Vagina (tissue), 2 donors: ENCODE measurements around the gene COX10. TPM values are rescaled to one million over a fixed set of nuclear protein-coding genes. Genes with fewer than 3 reads are reported as not detected.
"Not testable (repeated sequence)": the region's sequence is repeated elsewhere in the genome, so short reads cannot be mapped to it uniquely, and the experiment has no call there.

ENCODE experiments used
- DNase-seq, 2 donors: peaks; one replicate each; pipeline ENCODE4 v3.0.0-alpha.2; 2017; ENCODE audit errors: extremely low spot score in 2 of 2
- H3K27ac ChIP-seq: fragments of 200-600 bp; sonication (generic); one replicate; pipeline ENCODE4 v1.5.1; 2019
- H3K27me3 ChIP-seq: fragments of 200-600 bp; sonication (generic); one replicate; pipeline ENCODE4 v1.5.1; 2019
- H3K36me3 ChIP-seq, 2 donors: fragments of 200-600 bp; sonication (generic); one replicate each; pipeline ENCODE4 v1.5.1; 2017 to 2019
- H3K4me1 ChIP-seq: fragments of 200-600 bp; sonication (generic); one replicate; pipeline ENCODE4 v1.5.1; 2019
- H3K4me3 ChIP-seq, 2 donors: fragments of 200-600 bp; sonication (generic); 1 replicate in 1 of 2; 2 replicates in 1 of 2; pipeline ENCODE4 v1.5.1; 2016 to 2019
- H3K9me3 ChIP-seq: fragments of 200-600 bp; sonication (generic); one replicate; pipeline ENCODE4 v1.5.1; 2019
- CTCF ChIP-seq, 3 experiments: fragments of 450-650 bp in 2 of 3; fragments of 200-600 bp in 1 of 3; sonication (generic) in 1 of 3; IDR thresholded peaks; one replicate each; pipeline ENCODE4 v1.5.1; 2017 to 2019; ENCODE audit warnings: antibody characterized with exemption in 3 of 3, mild to moderate bottlenecking in 2 of 3, moderate library complexity in 2 of 3
- POLR2A ChIP-seq, 2 donors: fragments of 450-650 bp; IDR thresholded peaks; one replicate each; pipeline ENCODE4 v1.6.1; 2017; ENCODE audit warnings: antibody characterized with exemption in 2 of 2, mild to moderate bottlenecking in 2 of 2, moderate library complexity in 2 of 2
- POLR2AphosphoS5 ChIP-seq, 2 donors: sonication (generic); formaldehyde crosslinking; IDR thresholded peaks; one replicate each; pipeline ENCODE4 v1.9.0; 2017; ENCODE audit warnings: antibody characterized with exemption in 2 of 2, mild to moderate bottlenecking in 2 of 2, low read depth in 1 of 2; ENCODE audit not compliant: insufficient read depth in 1 of 2
- intact Hi-C: fragments of 100-400 bp; cut with DNase I; formaldehyde crosslinking; loops from one replicate; pipeline ENCODE4 v1.15.1; 2023
- total RNA-seq: library from RNA; depleted of rRNA; stranded (reverse); fragments of >200 nt; gene quantifications from one replicate; pipeline ENCODE4 v1.2.3, GENCODE V29; 2016

The COX10 gene
- 27.5 TPM for total RNA-seq

DNA sequence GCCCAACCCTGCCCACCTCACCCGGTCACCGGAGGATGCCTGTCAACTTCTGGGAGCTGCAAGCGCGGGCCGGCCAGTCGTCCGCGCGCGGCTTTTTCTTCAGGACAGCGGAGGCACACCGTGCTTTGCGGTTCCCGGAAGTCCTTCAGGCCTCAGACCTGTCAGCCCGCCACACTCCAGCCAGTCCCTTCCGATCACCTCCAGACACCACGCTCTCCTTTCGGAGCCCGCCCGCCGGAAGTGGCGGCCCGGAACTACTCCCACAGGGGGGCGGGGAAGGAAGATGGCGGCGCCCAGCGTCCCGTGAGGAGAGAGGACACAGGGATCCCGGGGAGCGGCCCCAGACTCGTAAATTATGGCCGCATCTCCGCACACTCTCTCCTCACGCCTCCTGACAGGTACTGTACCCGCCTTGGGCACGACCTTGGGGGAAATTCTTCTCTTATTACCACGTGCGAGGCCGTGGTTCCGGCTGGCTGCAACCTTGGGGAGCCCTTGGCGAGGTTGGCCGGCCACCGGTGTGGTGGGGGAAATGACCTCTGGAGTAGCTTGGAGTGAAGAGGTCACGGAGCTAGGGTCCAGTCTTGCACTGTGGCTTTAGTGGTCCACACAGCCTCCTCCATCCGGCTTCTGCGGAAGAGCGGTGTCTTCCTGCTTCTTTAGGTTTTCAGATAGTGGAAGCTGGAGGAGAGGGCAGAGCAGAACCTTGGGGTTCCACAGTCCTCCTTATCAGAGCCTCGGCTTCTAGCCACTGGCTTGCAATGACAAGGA is at the start of gene COX10:
Gene COX10 (plus strand): TSS at position 254 of the 771 bp plus-strand sequence. CDS start 102 bp downstream, at position 356.
- intact Hi-C loops: no loop called here
- Histone ChIP-seq H3K36me3 (peaks cover 0 to 5% of the 10 kb centered on the region in 2 donors), H3K4me1 (peaks cover 34% of the 10 kb centered on the region), H3K9me3 (no peaks in the 10 kb centered on the region), H3K27me3 (no peaks in the 10 kb centered on the region), H3K4me3 (peak within 1 kb of the TSS; percentile 80 to 99), H3K27ac (peak within 1 kb of the TSS; percentile 76)
- TF ChIP-seq CTCF (IDR thresholded peaks at IDR 0.05) (no peak), POLR2AphosphoS5 (IDR thresholded peaks at IDR 0.05; ENCODE audit: insufficient read depth in 1 of 2, low read depth in 1 of 2) (peak; percentile 91 to 92), POLR2A (IDR thresholded peaks at IDR 0.05) (peak in 1 of 2 donors; percentile 51)
- DNase-seq: peak in 1 of 2 donors; percentile 90

- H3K4me3 ChIP-seq, H3K4me1 ChIP-seq, intact Hi-C loops, DNase-seq, H3K27me3 ChIP-seq, H3K36me3 ChIP-seq, H3K9me3 ChIP-seq, H3K27ac ChIP-seq: not testable (repeated sequence)
Measured at GRCh38 chr17:14021651-14022294, 47.5 kb upstream of the COX10 start.

DNA sequence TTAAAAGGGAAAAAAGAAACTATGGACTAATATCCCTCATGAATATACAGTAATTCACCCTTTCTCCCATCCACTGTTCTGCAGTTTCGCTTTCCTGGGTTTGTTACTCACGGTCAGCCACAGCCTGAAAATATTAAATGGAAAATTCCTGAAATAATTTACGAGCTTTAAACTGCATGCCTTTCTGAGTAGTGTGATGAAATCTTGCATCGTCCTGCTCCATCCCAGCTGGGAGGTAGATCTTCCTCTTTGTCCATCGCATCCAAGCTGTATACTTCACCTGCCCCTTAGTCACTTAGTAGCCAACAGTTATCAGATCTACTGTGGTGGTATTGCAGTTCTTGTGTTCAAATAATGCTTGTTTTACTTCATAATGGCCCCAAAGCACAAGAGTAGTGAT is 39.5 kb upstream of the COX10 start:
- intact Hi-C loops, DNase-seq, H3K27me3 ChIP-seq, H3K9me3 ChIP-seq, H3K4me3 ChIP-seq, H3K4me1 ChIP-seq, H3K27ac ChIP-seq: not testable (repeated sequence)
- peaks cover 0 to 11% of the 10 kb centered on the region in 2 donors for H3K36me3 ChIP-seq

DNA sequence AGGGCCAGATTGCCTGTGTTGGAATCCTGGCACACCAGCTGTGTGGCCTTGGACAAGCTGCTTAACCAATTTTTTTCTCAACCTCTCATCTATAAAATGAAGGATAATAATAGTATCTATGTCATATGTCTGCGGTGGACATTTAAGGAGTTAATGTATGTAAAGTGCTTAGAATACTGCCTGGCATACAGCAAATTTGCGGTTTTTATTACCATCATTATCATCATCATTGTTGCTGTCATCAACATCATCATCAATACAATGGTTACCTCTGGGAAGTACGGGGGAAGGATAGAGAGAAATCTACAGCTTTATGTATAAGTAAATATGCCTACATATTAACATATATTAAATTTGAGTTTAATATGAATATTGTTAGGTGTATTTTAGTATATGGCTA is 37.1 kb upstream of the COX10 start:
- Histone ChIP-seq H3K27me3 (no peaks in the 10 kb centered on the region), H3K27ac (no peak overlapping the region), H3K4me1 (no peaks in the 10 kb centered on the region), H3K36me3 (peaks cover 0 to 11% of the 10 kb centered on the region in 2 donors), H3K9me3 (no peaks in the 10 kb centered on the region), H3K4me3 (no peak overlapping the region)
- DNase-seq: no peak
- no peak for TF ChIP-seq CTCF (IDR thresholded peaks at IDR 0.05)
- TF ChIP-seq POLR2A (IDR thresholded peaks at IDR 0.05): no peak
- no peak for TF ChIP-seq POLR2AphosphoS5 (IDR thresholded peaks at IDR 0.05; ENCODE audit: insufficient read depth in 1 of 2, low read depth in 1 of 2)
- intact Hi-C loops: no loop called here

GRCh38 chr17:14033166-14033565 is 36.1 kb upstream of the COX10 start:
- H3K27ac ChIP-seq: no peak overlapping the region
- TF ChIP-seq POLR2AphosphoS5 (IDR thresholded peaks at IDR 0.05; ENCODE audit: insufficient read depth in 1 of 2, low read depth in 1 of 2) (no peak), POLR2A (IDR thresholded peaks at IDR 0.05) (no peak), CTCF (IDR thresholded peaks at IDR 0.05) (no peak)
- H3K27me3 ChIP-seq: no peaks in the 10 kb centered on the region
- H3K9me3 ChIP-seq: no peaks in the 10 kb centered on the region
- no peak overlapping the region for H3K4me3 ChIP-seq
- no peak for DNase-seq
- peaks cover 0 to 11% of the 10 kb centered on the region in 2 donors for H3K36me3 ChIP-seq
- intact Hi-C loops: no loop called here
- no peaks in the 10 kb centered on the region for H3K4me1 ChIP-seq

- no peak for TF ChIP-seq POLR2A (IDR thresholded peaks at IDR 0.05)
- no peak for TF ChIP-seq CTCF (IDR thresholded peaks at IDR 0.05)
- no peak for TF ChIP-seq POLR2AphosphoS5 (IDR thresholded peaks at IDR 0.05; ENCODE audit: insufficient read depth in 1 of 2, low read depth in 1 of 2)
- Histone ChIP-seq H3K9me3 (no peaks in the 10 kb centered on the region), H3K27ac (no peak overlapping the region), H3K27me3 (no peaks in the 10 kb centered on the region), H3K36me3 (peaks cover 0 to 11% of the 10 kb centered on the region in 2 donors), H3K4me3 (no peak overlapping the region), H3K4me1 (no peaks in the 10 kb centered on the region)
- DNase-seq: no peak
- intact Hi-C loops: no loop called here
Measured at GRCh38 chr17:14037453-14037852, 31.9 kb upstream of the COX10 start.
